ENCODE measurements around the gene TNFRSF11A.

The TNFRSF11A gene

GRCh38 chr18:62330650-62331049, 5.5 kb downstream of the TNFRSF11A start:
- Mint-ChIP-seq H3K27ac (peak overlapping the region; percentile 87), H3K27me3 (ENCODE audit: low read depth) (peaks cover 4% of the 10 kb centered on the region), H3K4me3 (peak overlapping the region; percentile 84), H3K4me1 (ENCODE audit: low read depth) (peaks cover 61% of the 10 kb centered on the region), H3K36me3 (ENCODE audit: low read depth) (peaks cover 31% of the 10 kb centered on the region), H3K9me3 (no peaks in the 10 kb centered on the region)
- DNase-seq (ENCODE audit: low spot score): no peak

DNA sequence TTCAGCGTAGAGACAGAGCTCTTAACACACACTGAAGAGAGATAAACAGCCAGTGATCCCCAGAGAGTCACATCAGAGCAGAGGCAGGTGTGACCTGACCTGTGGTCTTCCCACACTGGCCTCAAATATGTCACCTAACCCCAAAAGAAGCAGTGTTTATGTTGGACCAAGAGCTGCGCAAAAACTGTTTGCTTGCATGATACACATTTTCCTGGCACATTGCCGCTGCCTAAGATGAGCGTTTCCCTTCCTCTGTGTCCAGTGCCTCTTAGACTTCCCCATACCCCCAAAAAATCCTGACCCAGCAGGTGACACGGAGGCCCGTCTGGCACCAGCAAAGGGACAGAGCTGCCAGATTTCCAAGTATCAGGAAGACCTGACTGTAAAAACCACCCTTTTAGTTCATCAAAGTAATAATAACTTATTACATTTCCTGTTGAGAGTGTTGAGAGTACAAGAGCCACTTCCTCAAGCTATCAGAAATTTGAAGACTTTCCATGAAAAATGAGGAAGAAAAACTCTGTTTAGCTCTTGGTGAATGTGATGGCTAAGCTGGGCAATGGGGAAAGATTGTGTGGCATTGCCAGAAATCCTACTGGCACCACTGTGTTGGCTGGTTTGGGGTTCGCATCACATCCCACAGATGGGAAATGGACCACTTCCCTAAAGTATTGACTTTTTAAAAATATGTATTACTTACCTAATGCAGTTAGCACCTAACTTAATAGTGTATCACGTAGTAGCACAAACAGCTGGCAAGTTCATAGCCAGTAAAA, 6.7 kb downstream of the TNFRSF11A start:
- Mint-ChIP-seq H3K4me3 (peak overlapping the region; percentile 30), H3K27ac (peak overlapping the region; percentile 62), H3K4me1 (ENCODE audit: low read depth) (peaks cover 57% of the 10 kb centered on the region), H3K27me3 (ENCODE audit: low read depth) (no peaks in the 10 kb centered on the region), H3K9me3 (no peaks in the 10 kb centered on the region), H3K36me3 (ENCODE audit: low read depth) (peaks cover 35% of the 10 kb centered on the region)
- DNase-seq (ENCODE audit: low spot score): no peak

DNA sequence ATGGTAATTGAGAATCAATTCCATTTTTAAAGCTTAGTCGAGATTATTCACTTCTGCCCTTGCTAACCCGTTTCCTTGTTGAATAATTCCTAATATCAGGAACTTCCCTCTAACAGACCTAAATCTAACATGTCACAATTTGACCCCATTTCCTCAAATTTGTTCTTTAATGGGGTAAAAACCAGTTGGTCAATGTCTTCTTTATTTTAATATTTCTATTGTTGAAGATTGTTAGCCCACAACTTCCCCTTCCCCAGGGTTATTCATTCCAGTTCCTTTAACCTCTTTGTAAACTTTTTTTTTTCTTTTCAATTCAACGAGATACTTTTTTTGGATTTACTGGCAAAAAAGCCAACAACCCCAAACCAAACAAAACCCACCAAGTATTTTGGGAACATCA, 7.3 kb downstream of the TNFRSF11A start:
- no peak for DNase-seq (ENCODE audit: low spot score)
- Mint-ChIP-seq H3K27ac (no peak overlapping the region), H3K36me3 (ENCODE audit: low read depth) (peaks cover 37% of the 10 kb centered on the region), H3K4me3 (no peak overlapping the region), H3K27me3 (ENCODE audit: low read depth) (no peaks in the 10 kb centered on the region), H3K4me1 (ENCODE audit: low read depth) (peaks cover 52% of the 10 kb centered on the region), H3K9me3 (no peaks in the 10 kb centered on the region)

DNA sequence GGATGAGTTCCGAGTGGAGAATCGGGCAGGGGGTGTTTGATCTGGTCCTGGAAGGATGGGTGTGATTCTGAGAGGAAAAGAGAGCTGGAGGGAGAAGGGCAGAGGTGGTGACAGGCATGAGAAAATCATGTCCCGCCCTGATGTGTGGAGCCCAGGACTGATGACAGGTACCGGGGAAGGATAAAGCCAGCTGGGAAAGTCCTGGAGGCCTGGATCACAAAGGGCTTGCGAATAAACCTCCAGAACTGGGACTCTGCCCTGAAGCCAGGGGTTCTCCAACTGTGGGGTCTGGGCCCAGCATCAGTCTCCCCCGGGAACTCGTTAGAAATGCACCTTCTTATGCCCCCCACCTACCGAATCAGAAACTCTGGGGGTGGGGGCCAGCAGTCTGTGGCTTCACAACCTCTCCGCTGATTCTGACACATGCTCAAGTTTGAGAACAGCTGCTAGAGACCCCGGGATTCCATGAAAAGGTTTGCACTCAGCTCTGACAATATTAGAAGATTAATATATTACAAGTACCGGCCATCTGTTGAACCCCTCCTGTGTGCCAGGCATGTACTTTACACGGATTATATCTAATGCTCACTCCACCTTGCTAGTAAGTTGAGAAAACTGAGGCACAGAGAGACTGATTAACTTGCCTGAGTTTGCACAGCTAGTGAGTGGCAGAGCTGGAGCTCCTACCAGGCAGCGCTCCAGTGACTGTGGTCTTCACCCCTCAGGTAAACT, 8.0 kb downstream of the TNFRSF11A start:
- Mint-ChIP-seq H3K9me3 (no peaks in the 10 kb centered on the region), H3K4me3 (no peak overlapping the region), H3K27ac (no peak overlapping the region), H3K4me1 (ENCODE audit: low read depth) (peaks cover 53% of the 10 kb centered on the region), H3K36me3 (ENCODE audit: low read depth) (peaks cover 35% of the 10 kb centered on the region), H3K27me3 (ENCODE audit: low read depth) (no peaks in the 10 kb centered on the region)
- DNase-seq (ENCODE audit: low spot score): no peak

- Mint-ChIP-seq H3K27me3 (ENCODE audit: low read depth) (no peaks in the 10 kb centered on the region), H3K4me3 (no peak overlapping the region), H3K36me3 (ENCODE audit: low read depth) (peaks cover 38% of the 10 kb centered on the region), H3K9me3 (no peaks in the 10 kb centered on the region), H3K27ac (no peak overlapping the region), H3K4me1 (ENCODE audit: low read depth) (peaks cover 53% of the 10 kb centered on the region)
- DNase-seq (ENCODE audit: low spot score): no peak
Observed at GRCh38 chr18:62334120-62334519, 9.0 kb downstream of the TNFRSF11A start.

GRCh38 chr18:62335494-62335893, 10.4 kb downstream of the TNFRSF11A start:
- Mint-ChIP-seq H3K27me3 (ENCODE audit: low read depth) (no peaks in the 10 kb centered on the region), H3K9me3 (no peaks in the 10 kb centered on the region), H3K27ac (no peak overlapping the region), H3K4me3 (no peak overlapping the region), H3K36me3 (ENCODE audit: low read depth) (peaks cover 30% of the 10 kb centered on the region), H3K4me1 (ENCODE audit: low read depth) (peaks cover 49% of the 10 kb centered on the region)
- DNase-seq (ENCODE audit: low spot score): no peak

- peaks cover 51% of the 10 kb centered on the region for H3K4me1 Mint-ChIP-seq (ENCODE audit: low read depth)
- peak overlapping the region; percentile 16 for H3K27ac Mint-ChIP-seq
- peaks cover 36% of the 10 kb centered on the region for H3K36me3 Mint-ChIP-seq (ENCODE audit: low read depth)
- no peaks in the 10 kb centered on the region for H3K27me3 Mint-ChIP-seq (ENCODE audit: low read depth)
- H3K9me3 Mint-ChIP-seq: no peaks in the 10 kb centered on the region
- no peak for DNase-seq (ENCODE audit: low spot score)
- H3K4me3 Mint-ChIP-seq: no peak overlapping the region
Observed at GRCh38 chr18:62336618-62337017, 11.5 kb downstream of the TNFRSF11A start.

- H3K27me3 Mint-ChIP-seq (ENCODE audit: low read depth): no peaks in the 10 kb centered on the region
- no peak overlapping the region for H3K27ac Mint-ChIP-seq
- peaks cover 46% of the 10 kb centered on the region for H3K4me1 Mint-ChIP-seq (ENCODE audit: low read depth)
- no peaks in the 10 kb centered on the region for H3K9me3 Mint-ChIP-seq
- no peak for DNase-seq (ENCODE audit: low spot score)
- H3K4me3 Mint-ChIP-seq: no peak overlapping the region
- H3K36me3 Mint-ChIP-seq (ENCODE audit: low read depth): peaks cover 34% of the 10 kb centered on the region
Observed at GRCh38 chr18:62337336-62337735, 12.2 kb downstream of the TNFRSF11A start.

DNA sequence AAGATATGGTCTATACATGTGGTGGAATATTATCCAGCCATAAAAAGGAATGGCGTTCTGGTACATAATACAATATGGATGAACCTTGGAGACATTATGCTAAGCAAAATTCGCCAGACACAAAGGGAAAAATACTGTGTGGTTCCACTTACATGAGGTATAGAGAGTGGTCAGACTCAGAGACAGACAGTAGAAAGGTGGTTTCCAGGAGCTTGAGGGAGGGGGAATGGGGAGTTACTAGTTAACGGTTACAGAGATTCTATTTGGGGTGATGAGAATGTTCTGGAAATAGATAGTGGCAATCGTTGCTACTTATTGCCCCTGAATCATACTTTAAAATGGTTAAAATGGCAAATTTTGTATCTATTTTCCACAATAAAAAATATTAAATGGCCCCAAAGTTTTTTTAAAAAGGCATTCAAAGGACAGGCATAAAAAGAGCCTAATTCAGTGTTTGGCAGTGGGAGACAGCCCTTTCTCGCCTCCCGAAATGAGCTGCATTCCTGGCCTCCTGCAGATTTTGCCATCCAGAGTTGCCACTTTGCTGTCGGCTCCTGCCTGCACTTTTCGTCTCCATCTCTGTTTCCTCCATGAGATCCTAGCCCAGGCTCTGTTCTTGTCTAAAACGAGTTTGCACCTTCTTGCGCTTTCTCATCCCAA, 13.5 kb downstream of the TNFRSF11A start:
- H3K4me1 Mint-ChIP-seq (ENCODE audit: low read depth): peaks cover 57% of the 10 kb centered on the region
- H3K36me3 Mint-ChIP-seq (ENCODE audit: low read depth): peaks cover 40% of the 10 kb centered on the region
- no peaks in the 10 kb centered on the region for H3K27me3 Mint-ChIP-seq (ENCODE audit: low read depth)
- H3K27ac Mint-ChIP-seq: peak overlapping the region; percentile 95
- peak overlapping the region; percentile 80 for H3K4me3 Mint-ChIP-seq
- no peak for DNase-seq (ENCODE audit: low spot score)
- H3K9me3 Mint-ChIP-seq: no peaks in the 10 kb centered on the region

DNA sequence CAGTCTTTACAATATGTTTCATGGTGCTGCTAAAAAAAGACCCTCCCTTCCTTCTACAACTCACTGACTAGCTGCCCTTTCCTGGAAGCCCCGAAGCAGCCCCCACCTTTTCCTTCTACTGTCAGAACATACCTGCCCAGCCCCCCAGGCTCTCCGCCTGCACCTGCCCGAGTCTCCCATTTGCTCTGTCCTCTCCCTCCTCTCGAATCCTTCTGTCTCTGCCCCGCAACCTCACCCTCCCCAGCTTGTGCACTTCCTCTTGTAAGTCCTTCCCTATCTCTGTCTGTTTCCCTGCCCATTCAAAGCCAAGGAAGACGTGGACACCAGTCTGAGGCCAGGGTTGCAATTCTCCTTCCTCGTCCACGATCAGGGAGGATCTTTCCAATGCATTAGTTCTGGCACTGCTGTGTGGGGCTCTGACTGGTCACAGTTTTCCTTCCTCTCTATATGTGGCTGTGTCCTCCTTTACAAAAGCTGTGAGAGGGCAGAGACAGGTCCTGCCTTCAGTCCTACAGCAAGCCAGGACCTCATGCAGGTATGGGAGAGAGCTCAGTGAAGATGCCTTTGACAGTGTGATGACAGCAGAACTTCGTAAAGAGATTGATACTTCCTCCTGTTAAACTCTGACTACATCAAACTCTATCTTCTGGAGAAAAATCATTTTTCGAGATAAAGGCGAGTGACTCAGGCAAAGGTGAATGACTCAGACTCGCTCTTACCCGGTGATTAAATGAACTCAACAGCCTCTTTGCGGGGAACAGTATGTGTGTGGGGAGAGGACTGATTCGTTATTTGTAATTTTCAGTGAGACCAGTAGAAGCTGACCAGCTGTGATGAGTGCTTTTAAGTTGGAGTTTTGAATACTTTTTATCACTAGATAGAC, 14.2 kb downstream of the TNFRSF11A start:
- Mint-ChIP-seq H3K9me3 (no peaks in the 10 kb centered on the region), H3K27ac (peak overlapping the region; percentile 95), H3K4me1 (ENCODE audit: low read depth) (peaks cover 55% of the 10 kb centered on the region), H3K27me3 (ENCODE audit: low read depth) (no peaks in the 10 kb centered on the region), H3K36me3 (ENCODE audit: low read depth) (peaks cover 44% of the 10 kb centered on the region), H3K4me3 (peak overlapping the region; percentile 80)
- peak; percentile 72 for DNase-seq (ENCODE audit: low spot score)

GRCh38 chr18:62340996-62341395, 15.9 kb downstream of the TNFRSF11A start:
- Mint-ChIP-seq H3K36me3 (ENCODE audit: low read depth) (peaks cover 45% of the 10 kb centered on the region), H3K9me3 (no peaks in the 10 kb centered on the region), H3K27ac (peak overlapping the region; percentile 56), H3K4me3 (no peak overlapping the region), H3K27me3 (ENCODE audit: low read depth) (no peaks in the 10 kb centered on the region), H3K4me1 (ENCODE audit: low read depth) (peaks cover 66% of the 10 kb centered on the region)
- DNase-seq (ENCODE audit: low spot score): no peak

- Mint-ChIP-seq H3K27me3 (ENCODE audit: low read depth) (no peaks in the 10 kb centered on the region), H3K4me1 (ENCODE audit: low read depth) (peaks cover 66% of the 10 kb centered on the region), H3K4me3 (no peak overlapping the region), H3K36me3 (ENCODE audit: low read depth) (peaks cover 41% of the 10 kb centered on the region), H3K9me3 (no peaks in the 10 kb centered on the region), H3K27ac (peak overlapping the region; percentile 33)
- DNase-seq (ENCODE audit: low spot score): no peak
Observed at GRCh38 chr18:62341473-62341872, 16.4 kb downstream of the TNFRSF11A start.

DNA sequence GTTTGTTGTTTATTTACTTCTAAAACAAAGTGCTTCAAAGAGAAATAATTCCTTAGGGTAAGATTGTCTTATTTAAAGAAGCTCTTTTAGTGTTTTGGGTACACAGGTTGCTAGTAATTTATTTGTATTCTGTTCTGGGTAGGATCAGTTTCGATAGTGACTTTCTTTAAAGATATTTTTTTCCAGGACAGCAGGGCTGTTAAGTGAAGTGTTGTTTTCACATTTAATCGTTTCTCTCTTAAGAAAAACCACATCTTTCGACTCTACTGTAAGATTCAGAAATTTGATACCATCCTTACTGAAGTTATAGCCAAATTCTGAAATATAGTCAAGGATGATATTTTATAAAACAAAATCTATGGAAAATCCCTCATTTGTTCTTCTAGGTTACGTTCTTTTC, 17.8 kb downstream of the TNFRSF11A start:
- H3K4me1 Mint-ChIP-seq (ENCODE audit: low read depth): peaks cover 70% of the 10 kb centered on the region
- no peak overlapping the region for H3K4me3 Mint-ChIP-seq
- H3K27me3 Mint-ChIP-seq (ENCODE audit: low read depth): no peaks in the 10 kb centered on the region
- H3K36me3 Mint-ChIP-seq (ENCODE audit: low read depth): peaks cover 37% of the 10 kb centered on the region
- H3K9me3 Mint-ChIP-seq: no peaks in the 10 kb centered on the region
- no peak overlapping the region for H3K27ac Mint-ChIP-seq
- no peak for DNase-seq (ENCODE audit: low spot score)

All from T-helper 2 cell treated with Interferon-gamma antibody and Interleukin-4, amounts not matched to agents 5 μg/mL and 100 μg/mL, for 36 hours (primary cell).